ENCODE data around the gene SLC51A. TPM values are rescaled to one million over a fixed set of nuclear protein-coding genes. Genes with fewer than 3 reads are reported as not detected.

SLC51A gene
- total and polyA plus RNA-seq, 9 of the 15 experiments (the other 6 are each of a cell fraction or from before 2014, with no cell fraction given): 0.35 to 0.38 TPM; not detected in 7

GRCh38 chr3:196192524-196193051 is 23.7 kb upstream of the SLC51A start (continued):
- no peak for TF ChIP-seq CEBPZ (IDR thresholded peaks at IDR 0.05; ENCODE audit: borderline replicate concordance, low read depth, low read length)
- 0 out of 2 replicates have a peak, but pooled peaks have one; percentile 19 for TF ChIP-seq SP1 (CRISPR knock-in tag; IDR thresholded peaks at IDR 0.05)
- TF ChIP-seq SIX5 (IDR thresholded peaks at IDR 0.05; ENCODE audit: borderline replicate concordance in 1 of 2, insufficient read depth in 1 of 2, low read depth in 1 of 2, low read length in 2 of 2): no peak
- no peak for TF ChIP-seq ZMIZ1 (IDR thresholded peaks at IDR 0.05; ENCODE audit: low read depth in 2 of 2, low read length in 2 of 2)
- peak in 1 of 2 experiments; percentile 27 for TF ChIP-seq E2F6 (IDR thresholded peaks at IDR 0.05; ENCODE audit: borderline replicate concordance in 1 of 2, extremely low read depth in 1 of 2, insufficient read depth in 1 of 2, insufficient read length in 1 of 2, low read depth in 1 of 2, low read length in 1 of 2, poor library complexity in 1 of 2, severe bottlenecking in 1 of 2)
- no peak for TF ChIP-seq KDM4B (IDR thresholded peaks at IDR 0.05; ENCODE audit: borderline replicate concordance in 2 of 2, low read depth in 1 of 2)
- TF ChIP-seq SAFB (IDR thresholded peaks at IDR 0.05; ENCODE audit: borderline replicate concordance, low read depth, low read length): no peak
- no peak for TF ChIP-seq TRIM28 (IDR thresholded peaks at IDR 0.05)
- TF ChIP-seq ZNF347 (CRISPR knock-in tag; IDR thresholded peaks at IDR 0.05; ENCODE audit: low read depth): no peak
- TF ChIP-seq MLLT1 (IDR thresholded peaks at IDR 0.05): peak; percentile 67 to 99; a peak in 3 of 4 replicates
- TF ChIP-seq TFAP4 (CRISPR knock-in tag; IDR thresholded peaks at IDR 0.05; ENCODE audit: borderline replicate concordance): peak; percentile 37; the same call in 1 of the 2 replicates
- no peak for TF ChIP-seq MIER1 (IDR thresholded peaks at IDR 0.05; ENCODE audit: low read depth)
- no peak for TF ChIP-seq NR2C1 (IDR thresholded peaks at IDR 0.05)
- TF ChIP-seq NR2C1 (tag; IDR thresholded peaks at IDR 0.05): 0 out of 2 replicates have a peak, but pooled peaks have one; percentile 24

All from K562 (cell line).